ENCODE measurements around the gene TRIM14. TPM values are rescaled to one million over a fixed set of nuclear protein-coding genes. Genes with fewer than 3 reads are reported as not detected.

Gene TRIM14
- total and polyA plus RNA-seq, 2 of the 4 experiments (the other 2 are of a cell fraction), result 3.0 to 8.5 TPM

- no peak overlapping the region for H3K4ac ChIP-seq (ENCODE audit: low read depth, low read length)
- peaks cover 2% of the 10 kb centered on the region; the same call in 1 of the 2 replicates for H3K9me1 ChIP-seq (ENCODE audit: insufficient read depth, low read length)
- H2AK5ac ChIP-seq (ENCODE audit: low read depth, low read length), result no peak overlapping the region
- intact Hi-C loops (cut with micrococcal nuclease), result loop anchor here (5.0 kb wide), 2 partner anchors 122 to 637 kb away; partner anchors contain the start of genes CORO2A and GABBR2
- H4K91ac ChIP-seq (ENCODE audit: insufficient read depth, low read depth, low read length), result no peak overlapping the region
- no peak overlapping the region for H3K23ac ChIP-seq (ENCODE audit: low read depth, low read length)
- no peak overlapping the region for H3K4me3 ChIP-seq (ENCODE audit: insufficient read depth, low read depth, low read length)
- H3K9me3 ChIP-seq (ENCODE audit: control insufficient read depth, insufficient read depth, low read length), result no peaks in the 10 kb centered on the region
- in situ Hi-C loops (cut with MboI; ENCODE audit: low sequenced_read_pairs), result loop anchor here (5.0 kb wide), 1 partner anchor 192 kb away; no protein-coding TSS in a partner anchor
- H4K20me1 ChIP-seq (ENCODE audit: insufficient read depth, low read length), result peaks cover 28% of the 10 kb centered on the region
- no peak overlapping the region for H2AK9ac ChIP-seq (replicated peaks; ENCODE audit: low read depth, low read length, poor library complexity)
- H3K4me2 ChIP-seq (ENCODE audit: low read depth, low read length), result no peak overlapping the region
- CTCF ChIA-PET, result no interaction called here
- H3K27me3 ChIP-seq (ENCODE audit: control insufficient read depth, insufficient read depth, low read length), result no peaks in the 10 kb centered on the region
- no peak overlapping the region for H3K18ac ChIP-seq (ENCODE audit: low read depth, low read length)
- no peak overlapping the region for H2BK120ac ChIP-seq (ENCODE audit: low read depth, low read length)
- no peak for TF ChIP-seq MAZ (IDR thresholded peaks at IDR 0.05; ENCODE audit: borderline replicate concordance, low read depth, low read length)
- BruUV-seq (replicated peaks), result no TSS peak
- no peak overlapping the region for H4K5ac ChIP-seq (ENCODE audit: low read depth, low read length)
- WGBS, 2 experiments (ENCODE audit: extremely low coverage in 2 of 2, insufficient read length in 1 of 2), result 100% methylated on average over 1 of the region's 7 CpGs; no CpG with 5 or more reads in 1 of the 2 experiments
- no peak overlapping the region for H3K27ac ChIP-seq (ENCODE audit: insufficient read depth, low read length)
- no peak overlapping the region for H3K14ac ChIP-seq (replicated peaks; ENCODE audit: low read depth, low read length)
- no peak overlapping the region for H2BK15ac ChIP-seq (ENCODE audit: low read depth, low read length)
- no peak for DNase-seq
- H2BK20ac ChIP-seq (ENCODE audit: low read depth, low read length), result no peak overlapping the region
- dilution Hi-C loops (cut with HindIII; ENCODE audit: low sequenced_read_pairs, unreplicated experiment), result no loop called here
- no peak overlapping the region for H4K8ac ChIP-seq (ENCODE audit: low read depth in 2 of 2, low read length in 2 of 2)
- peaks cover 12 to 65% of the 10 kb centered on the region in 2 experiments for H3K79me1 ChIP-seq (ENCODE audit: low read depth in 1 of 2, low read length in 2 of 2)
- H3K56ac ChIP-seq (ENCODE audit: extremely low read depth, insufficient read depth, low read length), result no peak overlapping the region
- no peak for ATAC-seq (ENCODE audit: low read depth)
- peaks cover 5% of the 10 kb centered on the region for H3K4me1 ChIP-seq (ENCODE audit: control insufficient read depth, insufficient read depth, low read length)
- H2BK5ac ChIP-seq (ENCODE audit: low read depth, low read length, poor library complexity, severe bottlenecking), result no peak overlapping the region
- POLR2A ChIA-PET (ENCODE audit: unreplicated experiment), result no interaction called here
- H3K36me3 ChIP-seq (ENCODE audit: control insufficient read depth, insufficient read depth, low read length), result peaks cover 15% of the 10 kb centered on the region
- no peak overlapping the region for H2AFZ ChIP-seq (replicated peaks; ENCODE audit: low read length, poor library complexity)
- H3K9ac ChIP-seq (ENCODE audit: low read depth, low read length), result no peak overlapping the region
Measured at GRCh38 chr9:98070704-98071103, 48.3 kb downstream of the TRIM14 start.

All from IMR-90 (cell line).